Fibroblast of skin of left biceps (primary cell): ENCODE data around the gene FSCN2.
"Not testable (repeated sequence)": the region's sequence is repeated elsewhere in the genome, so short reads cannot be mapped to it uniquely, and the experiment has no call there.

Experiments used
- DNase-seq, 2 experiments: peaks; one replicate each; pipeline ENCODE4 v3.0.0-alpha.2; 2013; ENCODE audit warnings: low read depth in 2 of 2

The FSCN2 gene

DNA sequence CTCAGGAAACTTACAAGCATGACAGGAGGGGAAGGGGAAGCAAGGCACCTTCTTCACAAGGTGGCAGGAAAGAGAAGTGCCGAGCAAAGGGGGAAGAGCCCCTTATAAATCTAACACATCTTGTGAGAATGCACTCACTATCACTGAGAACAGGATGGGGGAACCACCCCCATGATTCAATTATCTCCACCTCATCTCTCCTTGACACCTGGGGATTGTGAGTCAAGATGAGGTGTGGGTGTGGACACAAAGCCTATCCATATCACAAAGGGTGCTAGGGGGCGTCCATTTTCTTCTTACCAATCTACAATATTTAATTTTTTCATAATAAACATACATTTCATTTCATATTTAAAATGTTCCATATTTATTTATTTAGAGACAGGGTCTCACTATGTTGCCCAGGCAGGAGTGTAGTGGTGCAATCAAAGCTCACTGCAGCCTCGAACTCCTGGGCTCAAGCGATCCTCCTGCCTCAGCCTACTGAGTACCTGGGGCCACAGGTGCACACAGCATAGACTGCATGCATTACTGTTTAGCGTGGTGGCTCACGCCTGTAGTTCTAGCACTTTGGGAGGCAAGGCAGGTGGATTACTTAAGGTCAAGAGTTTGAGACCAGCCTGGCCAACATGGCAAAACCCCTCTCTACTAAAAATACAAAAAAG is 50.5 kb downstream of the FSCN2 start:
- DNase-seq = no peak

DNA sequence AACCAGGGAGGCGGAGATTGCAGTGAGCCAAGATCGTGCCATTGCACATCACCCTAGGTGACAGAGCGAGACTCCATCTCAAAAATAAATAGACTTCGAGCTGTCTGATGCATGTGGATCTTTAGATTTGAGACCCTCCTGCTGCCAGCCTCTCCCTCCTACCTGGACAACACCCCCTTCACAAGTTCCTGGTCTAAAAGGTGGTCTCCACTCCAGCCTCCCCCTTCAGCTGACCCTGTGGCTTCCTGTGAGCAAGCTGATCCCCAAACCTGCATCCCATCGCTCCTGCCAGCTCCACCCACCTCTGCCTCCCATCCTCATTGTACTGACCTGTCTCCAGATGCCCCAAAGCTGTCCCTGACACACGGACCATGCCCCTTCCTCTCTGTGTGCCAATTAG is 51.1 kb downstream of the FSCN2 start:
- no peak for DNase-seq

DNA sequence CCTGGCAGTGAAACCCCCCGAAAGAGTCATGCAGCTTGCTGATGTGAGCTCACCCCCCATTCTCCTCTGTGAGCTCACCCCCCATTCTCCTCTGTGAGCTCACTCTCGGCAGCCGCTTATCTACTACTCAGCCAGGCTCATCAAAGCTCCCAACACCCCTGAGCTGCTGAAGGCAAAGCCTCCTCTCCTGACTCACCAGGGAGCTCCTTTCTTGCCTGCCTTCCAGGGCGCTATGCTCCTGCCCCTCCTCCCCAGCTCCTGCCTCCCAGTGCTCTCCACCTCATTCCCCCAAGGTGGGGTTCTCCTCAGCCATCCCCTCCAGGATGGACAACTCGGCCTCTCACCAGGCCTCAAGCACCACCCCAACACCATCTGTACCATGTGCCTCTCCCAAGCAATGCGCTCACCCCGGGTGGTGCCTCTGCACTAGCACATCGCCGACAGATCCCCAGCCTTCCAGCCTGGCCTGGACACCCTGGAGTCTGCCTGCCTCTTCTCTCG is 51.7 kb downstream of the FSCN2 start:
- peak in 1 of 2 experiments; percentile 19 for DNase-seq

DNA sequence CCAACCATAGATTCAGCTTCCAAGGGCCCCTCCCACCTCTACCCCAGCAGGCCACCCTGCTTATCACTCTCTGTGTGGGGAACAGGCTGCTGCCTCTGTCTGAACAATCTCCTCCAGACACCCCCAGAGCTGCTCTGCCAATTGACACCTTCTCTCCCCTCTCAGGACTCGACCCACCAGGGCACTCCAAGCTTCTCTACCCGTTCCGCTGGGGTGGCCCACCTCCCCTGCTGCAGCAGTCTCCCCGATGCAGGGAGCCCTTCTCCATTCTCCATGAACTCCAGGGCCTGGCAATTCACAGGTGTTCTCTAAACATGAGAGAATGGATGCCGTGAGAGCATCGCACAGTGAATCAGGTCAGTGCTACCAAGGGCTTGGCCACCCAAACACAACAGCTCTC is 52.3 kb downstream of the FSCN2 start:
- no peak for DNase-seq

DNA sequence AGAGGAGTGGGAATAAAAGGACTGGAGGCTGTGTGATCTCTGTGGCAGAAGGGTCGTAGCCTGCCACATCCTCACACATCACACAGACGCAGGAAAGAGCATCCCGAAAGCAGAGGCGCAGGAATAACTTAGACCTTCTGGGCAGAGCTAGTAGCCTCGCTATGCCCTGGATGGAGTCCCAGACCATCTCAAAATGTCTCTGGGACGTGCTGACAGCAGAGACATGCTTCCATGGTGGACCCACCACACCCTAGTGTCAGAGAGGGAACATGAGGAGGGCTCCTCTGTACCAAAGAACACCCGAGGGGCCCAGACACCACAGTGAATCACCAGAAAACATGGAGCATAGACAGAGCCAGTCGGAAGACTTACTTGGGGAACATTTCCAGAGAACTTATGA is 53.6 kb downstream of the FSCN2 start:
- DNase-seq = no peak

DNA sequence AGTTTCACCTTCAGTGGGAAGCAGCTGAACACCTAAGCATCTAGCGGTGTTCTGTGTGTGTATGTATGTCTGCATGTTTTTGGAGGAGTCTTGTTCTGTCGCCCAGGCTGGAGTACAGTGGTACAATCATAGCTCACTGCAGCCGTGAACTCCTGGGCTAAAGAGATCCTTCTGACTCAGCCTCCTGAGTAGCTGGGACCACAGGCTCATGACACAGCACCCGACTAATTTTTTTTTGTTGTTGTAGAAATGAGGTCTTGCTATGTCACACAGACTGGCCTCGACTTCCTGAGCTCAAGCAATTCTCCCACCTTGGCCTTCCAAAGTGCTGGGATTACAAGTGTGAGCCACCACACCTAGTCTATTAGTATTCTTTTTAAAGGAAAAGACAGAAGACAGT is 54.2 kb downstream of the FSCN2 start:
- DNase-seq = no peak

DNA sequence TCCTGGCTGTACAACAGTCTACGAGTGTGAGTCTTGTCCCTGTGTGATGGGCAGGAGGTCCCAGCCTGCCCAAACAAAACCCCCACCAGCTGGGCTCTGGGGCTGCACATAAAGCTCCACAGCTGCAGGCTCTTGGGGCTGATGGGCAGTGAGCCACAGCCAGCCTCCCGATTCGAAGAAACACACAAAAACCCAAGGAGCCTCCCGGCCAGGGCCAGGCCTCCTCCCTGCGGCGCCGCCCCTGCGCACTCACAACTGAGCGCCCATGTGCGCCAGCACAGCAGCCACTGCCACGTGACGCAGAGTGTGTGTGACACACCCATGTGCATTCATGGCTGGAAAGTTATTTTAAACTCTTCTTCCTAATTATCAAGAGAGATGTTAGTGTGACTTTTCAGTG is 54.6 kb downstream of the FSCN2 start:
- DNase-seq = no peak

DNA sequence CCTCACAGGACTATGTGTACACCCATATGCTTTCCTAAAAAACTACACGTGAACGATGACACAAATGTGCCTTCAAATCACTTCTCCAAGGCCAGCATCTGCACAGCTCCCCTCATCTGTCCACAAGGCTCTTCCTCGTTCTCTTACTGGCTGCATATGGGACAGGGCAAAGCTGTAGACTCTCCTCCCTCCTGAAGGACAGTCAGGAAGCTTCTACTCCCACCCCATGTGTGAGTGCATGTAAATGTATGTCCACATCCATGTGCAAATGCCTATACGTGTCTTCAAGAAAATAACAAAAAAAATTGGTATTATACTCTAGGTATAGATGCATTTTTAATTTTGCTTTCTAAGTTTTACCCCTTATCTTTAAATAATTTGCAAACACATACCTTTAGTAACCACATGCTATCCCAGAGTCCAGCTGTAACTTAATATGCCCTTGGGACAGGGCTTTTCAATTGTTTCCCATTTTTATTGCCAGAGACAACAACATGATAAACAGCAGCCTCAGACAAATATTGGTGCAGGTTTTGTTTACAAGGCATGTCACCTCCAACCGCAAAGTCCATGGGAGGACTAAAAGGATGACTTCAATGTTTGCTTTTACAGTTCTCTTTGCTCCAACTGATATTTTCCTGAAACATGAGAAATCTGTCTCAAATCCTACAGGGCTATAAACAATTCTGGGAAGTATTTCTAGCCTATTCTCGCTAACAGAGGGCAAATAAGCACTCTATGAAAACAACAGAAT is 55.6 kb downstream of the FSCN2 start:
- DNase-seq = no peak

DNA sequence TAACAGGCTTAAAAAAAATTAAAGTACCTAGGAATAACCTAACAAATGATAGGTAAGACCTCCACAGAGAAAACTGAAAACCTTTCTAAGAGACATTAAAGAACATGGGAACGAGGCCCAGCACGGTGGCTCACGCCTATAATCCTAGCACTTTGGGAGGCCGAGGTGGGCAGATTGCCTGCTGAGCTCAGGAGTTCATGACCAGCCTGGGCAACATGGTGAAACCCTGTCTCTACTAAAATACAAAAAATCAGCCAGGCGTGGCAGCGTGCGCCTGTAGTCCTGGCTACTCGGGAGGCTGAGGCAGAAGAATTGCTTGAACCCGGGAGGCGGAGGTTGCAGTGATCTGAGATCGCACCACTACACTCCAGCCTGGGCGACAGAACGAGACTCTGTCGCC is 56.6 kb downstream of the FSCN2 start:
- DNase-seq = not testable (repeated sequence)

DNA sequence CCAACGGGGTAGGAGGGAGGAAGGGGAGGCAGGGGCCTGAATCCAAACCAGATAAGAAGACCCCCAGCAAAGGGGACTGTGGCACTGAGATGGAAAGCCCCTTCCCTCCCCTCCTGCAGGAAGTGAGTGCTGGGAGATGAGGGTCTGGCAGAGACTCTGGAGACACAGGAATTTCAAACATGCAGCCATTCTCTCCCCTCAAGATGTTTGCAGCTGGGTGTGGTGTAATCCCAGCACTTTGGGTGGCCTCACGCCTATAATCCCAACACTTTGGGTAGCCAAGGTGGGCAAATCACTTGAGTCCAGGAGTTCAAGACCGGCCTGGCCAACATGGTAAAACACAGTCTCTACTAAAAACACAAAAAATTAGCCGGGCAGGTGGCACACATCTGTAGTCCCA is 57.9 kb downstream of the FSCN2 start:
- DNase-seq = no peak
